Ishikawa (cell line): Measurements from ENCODE around the gene MIGA2.

Experiments used
- CEBPB ChIP-seq: IDR thresholded peaks from 2 replicates; pipeline ENCODE4 v1.6.1; 2012
- CREB1 ChIP-seq: IDR thresholded peaks from 2 replicates; pipeline ENCODE4 v1.6.1; 2012; ENCODE audit warnings: low read depth
- EGR1 ChIP-seq: IDR thresholded peaks from 2 replicates; pipeline ENCODE4 v1.6.1; 2012
- EP300 ChIP-seq: IDR thresholded peaks from 2 replicates; pipeline ENCODE4 v1.6.1; 2012; ENCODE audit warnings: borderline replicate concordance
- FOXM1 ChIP-seq: IDR thresholded peaks from 2 replicates; pipeline ENCODE4 v1.6.1; 2012; ENCODE audit warnings: low read depth, borderline replicate concordance
- NFIC ChIP-seq: IDR thresholded peaks from 2 replicates; pipeline ENCODE4 v1.6.1; 2012
- RAD21 ChIP-seq: IDR thresholded peaks from 2 replicates; pipeline ENCODE4 v1.6.1; 2012; ENCODE audit warnings: low read depth
- REST ChIP-seq: IDR thresholded peaks from 2 replicates; pipeline ENCODE4 v1.6.1; 2012; ENCODE audit warnings: low read depth, mild to moderate bottlenecking
- TAF1 ChIP-seq: IDR thresholded peaks from 2 replicates; pipeline ENCODE4 v1.6.1; 2012; ENCODE audit warnings: low read depth, mild to moderate bottlenecking
- TCF12 ChIP-seq: IDR thresholded peaks from 2 replicates; pipeline ENCODE4 v1.6.1; 2012; ENCODE audit warnings: low read depth
- TEAD4 ChIP-seq: IDR thresholded peaks from 2 replicates; pipeline ENCODE4 v1.6.1; 2012
- USF1 ChIP-seq: IDR thresholded peaks from 2 replicates; pipeline ENCODE4 v1.6.1; 2012
- YY1 ChIP-seq: IDR thresholded peaks from 2 replicates; pipeline ENCODE4 v1.6.1; 2012; ENCODE audit warnings: low read depth
- ZBTB7A ChIP-seq: IDR thresholded peaks from 2 replicates; pipeline ENCODE4 v1.6.1; 2012; ENCODE audit warnings: low read depth
- TF ChIP-seq, protein P1 (sequence below): IDR thresholded peaks from 2 replicates; pipeline ENCODE4 v1.6.1; 2012

MIGA2 gene

GRCh38 chr9:129105857-129106694, 69.7 kb downstream of the MIGA2 start:
- no peak for TF ChIP-seq TEAD4
- no peak for TF ChIP-seq USF1
- TF ChIP-seq, protein P1, sequence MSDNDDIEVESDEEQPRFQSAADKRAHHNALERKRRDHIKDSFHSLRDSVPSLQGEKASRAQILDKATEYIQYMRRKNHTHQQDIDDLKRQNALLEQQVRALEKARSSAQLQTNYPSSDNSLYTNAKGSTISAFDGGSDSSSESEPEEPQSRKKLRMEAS: no peak
- TF ChIP-seq RAD21: no peak
- no peak for TF ChIP-seq EP300
- no peak for TF ChIP-seq EGR1
- TF ChIP-seq FOXM1: no peak
- TF ChIP-seq TCF12: no peak
- TF ChIP-seq CREB1: no peak
- no peak for TF ChIP-seq YY1
- no peak for TF ChIP-seq CEBPB
- TF ChIP-seq ZBTB7A: no peak
- TF ChIP-seq REST: no peak
- TF ChIP-seq TAF1: no peak
- no peak for TF ChIP-seq NFIC

GRCh38 chr9:129107651-129108050, 71.2 kb downstream of the MIGA2 start:
- TF ChIP-seq USF1 (no peak), TAF1 (no peak), YY1 (no peak), RAD21 (no peak), EGR1 (no peak), REST (no peak), NFIC (no peak), CEBPB (no peak), ZBTB7A (no peak), EP300 (no peak), FOXM1 (no peak), TEAD4 (no peak), TCF12 (no peak)
- TF ChIP-seq, protein P1: no peak

- TF ChIP-seq EGR1 (no peak), FOXM1 (no peak), ZBTB7A (no peak), RAD21 (no peak), TAF1 (no peak), NFIC (no peak), EP300 (no peak), CEBPB (no peak), REST (no peak), YY1 (no peak), TCF12 (no peak), TEAD4 (no peak)
These were observed 71.8 kb downstream of the MIGA2 start for GRCh38 chr9:129108083-129108804.
